HCT116 (cell line): Measurements from ENCODE around the gene INAVA. TPM values are rescaled to one million over a fixed set of nuclear protein-coding genes. Genes with fewer than 3 reads are reported as not detected.

ENCODE experiments used
- ATAC-seq: fragments of 200-7000 bp; cut with Tn5 transposase; 2 replicates; pipeline ENCODE4 v1.9.1; 2020; ENCODE audit warnings: mild to moderate bottlenecking, moderate library complexity
- BruUV-seq: library from RNA; stranded (reverse); fragments of 400-500 nt; replicated peaks from 2 replicates; lab custom pipeline; 2021; lab: Mats Ljungman, UMichigan
- CTCF ChIA-PET: fragments of 300-600 bp; sonication (Branson Sonifier 250); formaldehyde crosslinking; loops from one replicate; lab custom pipeline; 2021; ENCODE audit warnings: antibody characterized with exemption; lab: Charles Lee
- POLR2A ChIA-PET: fragments of 300-600, 350-600 bp; sonication (Branson Sonifier 250); formaldehyde crosslinking; loops from one replicate; lab custom pipeline; 2021; ENCODE audit warnings: antibody characterized with exemption; lab: Charles Lee
- RAD21 ChIA-PET, 2 experiments: fragments of 300-600 bp; sonication (Branson Sonifier 250); formaldehyde crosslinking; loops; one replicate each; lab custom pipeline; 2023; ENCODE audit warnings: low total read pairs in 2 of 2; ENCODE audit not compliant: uncharacterized antibody in 2 of 2, unreplicated experiment in 2 of 2, low non-redundant PET in 1 of 2; lab: Charles Lee
- DNase-seq: peaks from one replicate; pipeline ENCODE4 v3.0.0-alpha.2; 2010; ENCODE audit warnings: low read depth, low spot score
- H2AFZ ChIP-seq: fragments of 200-600 bp; shearing (Covaris generic), sonication (generic); 2 replicates; pipeline ENCODE4 v1.6.1; 2017; ENCODE audit warnings: low read depth, mixed run types, mixed read lengths, antibody characterized with exemption, low read length; ENCODE audit not compliant: poor library complexity, severe bottlenecking
- H3K27ac ChIP-seq: 2 replicates; pipeline ENCODE4 v1.5.1; 2012; ENCODE audit warnings: low read depth, low read length
- H3K27me3 ChIP-seq: fragments of 200-600 bp; sonication (generic); 2 replicates; pipeline ENCODE4 v1.6.1; 2016; ENCODE audit warnings: mixed run types, low read length, mixed read lengths; ENCODE audit not compliant: insufficient read depth
- H3K36me3 ChIP-seq, 2 experiments: fragments of 200-500 bp in 1 of 2; fragments of 200-600 bp in 1 of 2; sonication (Bioruptor generic) in 1 of 2; sonication (generic) in 1 of 2; 2 replicates each; pipeline versions ENCODE4 v1.5.1 to v1.6.1; 2014 to 2016; ENCODE audit warnings: low read length in 2 of 2, inconsistent platforms in 1 of 2, mixed read lengths in 1 of 2, mixed run types in 1 of 2; ENCODE audit not compliant: insufficient read depth in 2 of 2, control insufficient read depth in 1 of 2
- H3K4me1 ChIP-seq, 2 experiments: fragments of 200-600 bp in 1 of 2; sonication (generic) in 1 of 2; 2 replicates each; pipeline versions ENCODE4 v1.5.1 to v1.6.1; 2012 to 2017; ENCODE audit warnings: low read length in 2 of 2, inconsistent platforms in 1 of 2, mild to moderate bottlenecking in 1 of 2, mixed read lengths in 1 of 2, mixed run types in 1 of 2, moderate library complexity in 1 of 2; ENCODE audit not compliant: insufficient read depth in 2 of 2, control insufficient read depth in 1 of 2
- H3K4me2 ChIP-seq: fragments of 200-600 bp; sonication (generic); 2 replicates; pipeline ENCODE4 v1.6.1; 2017; ENCODE audit warnings: mixed run types, low read length, mixed read lengths
- H3K4me3 ChIP-seq, 2 experiments: fragments of 200-600 bp in 1 of 2; sonication (generic) in 1 of 2; replicated peaks in 1 of 2; 2 replicates each; pipeline ENCODE4 v1.5.1; 2011 to 2016; ENCODE audit warnings: low read length in 2 of 2, control low read depth in 1 of 2, low read depth in 1 of 2, mild to moderate bottlenecking in 1 of 2, mixed read lengths in 1 of 2, mixed run types in 1 of 2
- H3K79me2 ChIP-seq: fragments of 200-600 bp; sonication (generic); 2 replicates; pipeline ENCODE4 v1.6.1; 2017; ENCODE audit warnings: mild to moderate bottlenecking, mixed run types, low read length, moderate library complexity, mixed read lengths; ENCODE audit not compliant: insufficient read depth
- H3K9ac ChIP-seq: fragments of 200-600 bp; sonication (generic); 2 replicates; pipeline ENCODE4 v1.6.1; 2016; ENCODE audit warnings: low read length, mixed read lengths
- H3K9me2 ChIP-seq: fragments of 200-600 bp; sonication (generic), shearing (Covaris generic); 2 replicates; pipeline ENCODE4 v1.6.1; 2017; ENCODE audit warnings: mixed run types, mild to moderate bottlenecking, moderate library complexity; ENCODE audit not compliant: insufficient read depth
- H3K9me3 ChIP-seq, 2 experiments: fragments of 200-500 bp in 1 of 2; fragments of 200-600 bp in 1 of 2; sonication (Bioruptor generic) in 1 of 2; sonication (generic) in 1 of 2; 2 replicates each; pipeline ENCODE4 v1.6.1; 2014 to 2017; ENCODE audit warnings: low read length in 2 of 2, mixed read lengths in 2 of 2, inconsistent platforms in 1 of 2, low read depth in 1 of 2, mild to moderate bottlenecking in 1 of 2, mixed run types in 1 of 2, moderate library complexity in 1 of 2; ENCODE audit not compliant: control insufficient read depth in 1 of 2, insufficient read depth in 1 of 2
- H4K20me1 ChIP-seq: fragments of 200-600 bp; sonication (generic), shearing (Covaris generic); 2 replicates; pipeline ENCODE4 v1.6.1; 2017; ENCODE audit warnings: mixed run types, mild to moderate bottlenecking, moderate library complexity; ENCODE audit not compliant: insufficient read depth
- CBX3 ChIP-seq: IDR thresholded peaks from 2 replicates; pipeline ENCODE4 v1.6.1; 2012; ENCODE audit warnings: low read depth
- CEBPB ChIP-seq: IDR thresholded peaks from 2 replicates; pipeline ENCODE4 v1.6.1; 2012; ENCODE audit warnings: low read depth
- ELF1 ChIP-seq: IDR thresholded peaks from 2 replicates; pipeline ENCODE4 v1.6.1; 2012; ENCODE audit warnings: low read depth, borderline replicate concordance
- EZH2 ChIP-seq: fragments of 200-600 bp; sonication (generic); IDR thresholded peaks from 2 replicates; pipeline ENCODE4 v1.6.1; 2017; ENCODE audit warnings: antibody characterized with exemption, mixed run types
- FOSL1 ChIP-seq: IDR thresholded peaks from 2 replicates; pipeline ENCODE4 v1.6.1; 2012; ENCODE audit warnings: low read depth
- POLR2A ChIP-seq: IDR thresholded peaks from 2 replicates; pipeline ENCODE4 v1.7.0; 2011; ENCODE audit warnings: borderline replicate concordance; ENCODE audit not compliant: insufficient read depth, insufficient read length; ENCODE audit errors: extremely low read depth
- POLR2AphosphoS5 ChIP-seq: IDR thresholded peaks from 2 replicates; pipeline ENCODE4 v1.6.1; 2011; ENCODE audit warnings: mild to moderate bottlenecking, low read depth, low read length, moderate library complexity
- SP1 ChIP-seq: IDR thresholded peaks from 2 replicates; pipeline ENCODE4 v1.6.1; 2012; ENCODE audit warnings: low read depth
- SRF ChIP-seq: IDR thresholded peaks from 2 replicates; pipeline ENCODE4 v1.6.1; 2012; ENCODE audit warnings: low read depth
- TCF7L2 ChIP-seq: IDR thresholded peaks from 2 replicates; pipeline ENCODE4 v1.7.0; 2011; ENCODE audit warnings: borderline replicate concordance, inconsistent platforms; ENCODE audit not compliant: insufficient read depth, insufficient read length; ENCODE audit errors: extremely low read depth
- YY1 ChIP-seq: IDR thresholded peaks from 2 replicates; pipeline ENCODE4 v1.6.1; 2011; ENCODE audit warnings: low read length, low read depth, moderate library complexity, mild to moderate bottlenecking; ENCODE audit not compliant: insufficient replicate concordance; ENCODE audit errors: extremely low read depth
- ZNF274 ChIP-seq: fragments of 200-500 bp; sonication (Bioruptor generic); IDR thresholded peaks from 2 replicates; pipeline ENCODE4 v1.6.1; 2014; ENCODE audit warnings: mild to moderate bottlenecking, low read depth, low read length, inconsistent platforms
- intact Hi-C: fragments of 100-400 bp; cut with micrococcal nuclease; formaldehyde crosslinking; loops from 2 replicates; pipeline ENCODE4 v1.10.0; 2022
- total RNA-seq: library from RNA; stranded (reverse); gene quantifications from one replicate; pipeline ENCODE4 v1.2.1, GENCODE V29; 2021; ENCODE audit not compliant: unreplicated experiment
- TF ChIP-seq, protein P1 (sequence below): IDR thresholded peaks from 2 replicates; pipeline ENCODE4 v1.6.1; 2012
- TF ChIP-seq, protein P2 (sequence below): IDR thresholded peaks from 2 replicates; pipeline ENCODE4 v1.6.1; 2012
- TF ChIP-seq, protein P3 (sequence below): IDR thresholded peaks from 2 replicates; pipeline ENCODE4 v1.6.1; 2012; ENCODE audit warnings: low read depth

Gene INAVA
- total RNA-seq, 1 experiment from 2014 or later, result 18.8 TPM

DNA sequence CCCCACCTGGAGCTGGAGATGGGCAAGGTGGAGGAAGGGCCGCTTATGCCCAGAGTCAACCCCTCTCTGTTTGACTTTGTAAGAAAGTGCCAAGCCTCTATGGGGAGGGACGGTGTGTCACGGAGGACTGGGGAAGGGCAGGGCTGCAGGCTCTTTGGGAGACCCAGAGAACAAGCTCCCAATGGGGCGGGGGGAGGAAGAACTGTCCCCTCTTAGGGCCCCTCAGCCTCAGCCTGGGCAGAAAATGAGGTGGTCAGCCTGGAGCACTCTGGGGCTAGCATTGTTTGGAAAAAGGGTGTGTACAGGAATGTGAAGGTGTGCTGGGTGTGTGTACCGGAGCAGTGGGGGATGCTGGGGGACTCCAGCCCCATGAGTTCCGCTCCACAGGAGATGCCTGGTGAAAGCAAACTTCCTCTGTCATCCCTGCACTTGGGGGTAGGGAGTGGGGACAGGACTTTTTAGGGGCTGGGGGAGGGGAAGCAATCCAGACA, 1.2 kb upstream of the INAVA start:
- no TSS peak for BruUV-seq
- Histone ChIP-seq H3K9me3 (no peaks in the 10 kb centered on the region), H2AFZ (no peak overlapping the region), H3K4me2 (peak overlapping the region; percentile 97), H4K20me1 (no peaks in the 10 kb centered on the region), H3K4me1 (peaks cover 47 to 77% of the 10 kb centered on the region in 2 experiments), H3K4me3 (peak overlapping the region in 1 of 2 experiments; percentile 19; a peak in 1 of 4 replicates), H3K9me2 (no peaks in the 10 kb centered on the region), H3K79me2 (no peaks in the 10 kb centered on the region; the same call in 1 of the 2 replicates), H3K27me3 (no peaks in the 10 kb centered on the region), H3K27ac (no peak overlapping the region), H3K36me3 (no peaks in the 10 kb centered on the region), H3K9ac (peak overlapping the region; percentile 62)
- no peak for DNase-seq
- intact Hi-C loops, result no loop called here
- ChIA-PET RAD21 (no interaction called here), CTCF (no interaction called here), POLR2A (no interaction called here)
- ATAC-seq, result no peak
- TF ChIP-seq, protein P1, sequence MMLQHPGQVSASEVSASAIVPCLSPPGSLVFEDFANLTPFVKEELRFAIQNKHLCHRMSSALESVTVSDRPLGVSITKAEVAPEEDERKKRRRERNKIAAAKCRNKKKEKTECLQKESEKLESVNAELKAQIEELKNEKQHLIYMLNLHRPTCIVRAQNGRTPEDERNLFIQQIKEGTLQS, result no peak
- TF ChIP-seq, protein P2, sequence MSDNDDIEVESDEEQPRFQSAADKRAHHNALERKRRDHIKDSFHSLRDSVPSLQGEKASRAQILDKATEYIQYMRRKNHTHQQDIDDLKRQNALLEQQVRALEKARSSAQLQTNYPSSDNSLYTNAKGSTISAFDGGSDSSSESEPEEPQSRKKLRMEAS, result no peak
- TF ChIP-seq POLR2AphosphoS5, result no peak
- no peak for TF ChIP-seq EZH2
- no peak for TF ChIP-seq CBX3
- TF ChIP-seq CEBPB, result no peak

DNA sequence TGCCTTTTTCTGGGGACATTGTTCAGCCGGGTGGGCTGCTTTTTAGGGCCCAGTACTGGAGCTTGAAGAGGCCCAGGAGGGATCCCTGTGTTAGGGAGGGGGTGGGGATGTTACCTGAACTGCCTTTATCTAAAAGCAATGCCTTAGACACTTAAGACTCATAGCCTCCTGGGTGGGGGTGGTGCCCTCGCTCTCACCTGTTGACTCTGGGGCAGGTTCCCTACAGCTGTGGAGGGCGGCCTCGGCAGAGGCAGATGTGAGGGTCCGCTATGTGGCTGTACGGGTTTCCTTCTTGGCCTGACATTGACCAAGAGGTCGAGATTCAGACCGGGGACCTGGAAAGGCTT, 716 bp downstream of the INAVA start:
- ChIA-PET RAD21 (no interaction called here), POLR2A (interaction anchor here (0.7 kb wide), 2 partner anchors 250 to 273 kb away, joined by 3 read pairs; no protein-coding TSS in a partner anchor)
- Histone ChIP-seq H3K27ac (peak overlapping the region; percentile 11; the same call in 1 of the 2 replicates), H3K9ac (peak overlapping the region; percentile 62), H3K4me2 (peak overlapping the region; percentile 97), H3K27me3 (no peaks in the 10 kb centered on the region), H3K9me2 (no peaks in the 10 kb centered on the region)
- no peak for DNase-seq
- intact Hi-C loops, result no loop called here
- ATAC-seq, result no peak
- TF ChIP-seq SRF, result no peak
- no peak for TF ChIP-seq SP1
- no peak for TF ChIP-seq TCF7L2
- no peak for TF ChIP-seq ZNF274
- no peak for TF ChIP-seq FOSL1
- TF ChIP-seq, protein P3, sequence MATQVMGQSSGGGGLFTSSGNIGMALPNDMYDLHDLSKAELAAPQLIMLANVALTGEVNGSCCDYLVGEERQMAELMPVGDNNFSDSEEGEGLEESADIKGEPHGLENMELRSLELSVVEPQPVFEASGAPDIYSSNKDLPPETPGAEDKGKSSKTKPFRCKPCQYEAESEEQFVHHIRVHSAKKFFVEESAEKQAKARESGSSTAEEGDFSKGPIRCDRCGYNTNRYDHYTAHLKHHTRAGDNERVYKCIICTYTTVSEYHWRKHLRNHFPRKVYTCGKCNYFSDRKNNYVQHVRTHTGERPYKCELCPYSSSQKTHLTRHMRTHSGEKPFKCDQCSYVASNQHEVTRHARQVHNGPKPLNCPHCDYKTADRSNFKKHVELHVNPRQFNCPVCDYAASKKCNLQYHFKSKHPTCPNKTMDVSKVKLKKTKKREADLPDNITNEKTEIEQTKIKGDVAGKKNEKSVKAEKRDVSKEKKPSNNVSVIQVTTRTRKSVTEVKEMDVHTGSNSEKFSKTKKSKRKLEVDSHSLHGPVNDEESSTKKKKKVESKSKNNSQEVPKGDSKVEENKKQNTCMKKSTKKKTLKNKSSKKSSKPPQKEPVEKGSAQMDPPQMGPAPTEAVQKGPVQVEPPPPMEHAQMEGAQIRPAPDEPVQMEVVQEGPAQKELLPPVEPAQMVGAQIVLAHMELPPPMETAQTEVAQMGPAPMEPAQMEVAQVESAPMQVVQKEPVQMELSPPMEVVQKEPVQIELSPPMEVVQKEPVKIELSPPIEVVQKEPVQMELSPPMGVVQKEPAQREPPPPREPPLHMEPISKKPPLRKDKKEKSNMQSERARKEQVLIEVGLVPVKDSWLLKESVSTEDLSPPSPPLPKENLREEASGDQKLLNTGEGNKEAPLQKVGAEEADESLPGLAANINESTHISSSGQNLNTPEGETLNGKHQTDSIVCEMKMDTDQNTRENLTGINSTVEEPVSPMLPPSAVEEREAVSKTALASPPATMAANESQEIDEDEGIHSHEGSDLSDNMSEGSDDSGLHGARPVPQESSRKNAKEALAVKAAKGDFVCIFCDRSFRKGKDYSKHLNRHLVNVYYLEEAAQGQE, result no peak
- TF ChIP-seq YY1, result no peak
- TF ChIP-seq ELF1, result no peak
- no peak for TF ChIP-seq POLR2A
- TF ChIP-seq, all 23 proteins: peak for 0
- Histone ChIP-seq H3K79me2 (no peaks in the 10 kb centered on the region; the same call in 1 of the 2 replicates), H3K36me3 (no peaks in the 10 kb centered on the region), H3K4me3 (peak overlapping the region; percentile 63), H4K20me1 (no peaks in the 10 kb centered on the region), H3K4me1 (peaks cover 47 to 74% of the 10 kb centered on the region in 2 experiments), H3K9me3 (no peaks in the 10 kb centered on the region), H2AFZ (no peak overlapping the region)
- BruUV-seq, result no TSS peak
- CTCF ChIA-PET, result interaction anchor here (0.8 kb wide), 1 partner anchor 360 kb away, joined by 3 read pairs; no protein-coding TSS in a partner anchor
